Large intestine (tissue), 3 donors: ENCODE data around the gene TAF1B. TPM values are rescaled to one million over a fixed set of nuclear protein-coding genes. Genes with fewer than 3 reads are reported as not detected.
"Not testable (repeated sequence)": the region's sequence is repeated elsewhere in the genome, so short reads cannot be mapped to it uniquely, and the experiment has no call there.

Experiments used
- DNase-seq, 2 donors: peaks; one replicate each; pipeline versions ENCODE4 v3.0.0 to v3.0.0-alpha.2; 2013
- H3K27ac ChIP-seq: one replicate; pipeline ENCODE4 v1.5.1; 2013; ENCODE audit warnings: low read length
- H3K27me3 ChIP-seq: 2 replicates; pipeline ENCODE4 v1.6.1; 2013; ENCODE audit warnings: low read length; ENCODE audit not compliant: control insufficient read depth, insufficient read depth
- H3K36me3 ChIP-seq: 2 replicates; pipeline ENCODE4 v1.6.1; 2013; ENCODE audit warnings: low read length; ENCODE audit not compliant: control insufficient read depth, insufficient read depth
- H3K4me1 ChIP-seq: one replicate; pipeline ENCODE4 v1.6.1; 2013; ENCODE audit warnings: low read length; ENCODE audit not compliant: control insufficient read depth, insufficient read depth
- H3K4me3 ChIP-seq: one replicate; pipeline ENCODE4 v1.5.1; 2013; ENCODE audit warnings: low read length
- H3K9me3 ChIP-seq: one replicate; pipeline ENCODE4 v1.6.1; 2013; ENCODE audit warnings: mild to moderate bottlenecking, low read depth, low read length, moderate library complexity; ENCODE audit not compliant: control insufficient read depth
- WGBS: methylation state at CpG from one replicate; pipeline ENCODE4 v1.1.5; 2013; ENCODE audit warnings: low lambda C conversion rate; ENCODE audit not compliant: insufficient coverage; 5-methylcytosine and 5-hydroxymethylcytosine counted together
- polyA plus RNA-seq: library from polyadenylated mRNA; unstranded; fragments of 120-200 nt; gene quantifications from one replicate; pipeline ENCODE4 v1.2.1, GENCODE V29; 2013

TAF1B gene
- polyA plus RNA-seq, 1 donor, result 12.0 TPM

DNA sequence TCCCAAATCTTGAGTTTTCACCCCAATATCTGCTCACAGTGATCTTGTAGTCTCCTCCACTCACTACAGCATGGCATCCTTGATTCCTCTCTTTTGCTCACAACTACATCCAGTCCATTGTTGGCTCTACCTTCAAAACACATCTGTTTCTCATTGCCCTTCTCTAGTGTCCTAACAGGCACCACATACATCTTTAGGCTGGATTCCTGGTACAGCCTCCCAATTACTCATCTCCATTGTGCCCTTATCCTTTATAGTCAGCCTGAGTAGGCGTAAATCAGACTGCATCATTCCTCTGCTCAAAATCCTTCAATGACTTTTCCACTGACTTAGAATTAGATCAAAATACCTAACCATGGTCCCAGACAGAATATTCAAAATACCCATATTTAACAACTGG is 10.7 kb upstream of the TAF1B start:
- 100% methylated on average over 1 of the region's 1 CpG for WGBS
- DNase-seq, result no peak

DNA sequence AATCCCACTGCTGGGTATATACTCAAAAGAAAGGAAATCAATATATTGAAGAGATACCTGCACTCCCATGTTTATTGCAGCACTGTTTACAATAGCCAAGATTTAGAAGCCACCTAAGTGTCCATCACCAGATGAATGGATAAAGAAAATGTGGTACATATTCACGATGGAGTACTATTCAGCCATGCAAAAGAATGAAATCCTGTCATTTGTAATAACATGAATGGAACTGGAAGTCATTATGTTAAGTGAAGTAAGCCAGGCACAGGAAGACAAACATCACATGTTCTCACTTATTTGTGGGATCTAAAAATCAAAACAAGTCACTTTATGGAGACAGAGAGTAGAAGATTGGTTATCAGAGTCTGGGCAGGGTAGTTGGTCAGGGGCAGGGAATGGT is 8.2 kb upstream of the TAF1B start:
- H3K4me1 ChIP-seq, H3K27ac ChIP-seq, H3K36me3 ChIP-seq, H3K9me3 ChIP-seq, H3K27me3 ChIP-seq, H3K4me3 ChIP-seq, DNase-seq: not testable (repeated sequence)
- WGBS, result 60% methylated on average over 1 of the region's 1 CpG

More for the DNA sequence above, 10.7 kb upstream of the TAF1B start:
- no peaks in the 10 kb centered on the region for H3K9me3 ChIP-seq
- H3K36me3 ChIP-seq, result no peaks in the 10 kb centered on the region
- H3K4me1 ChIP-seq, result no peaks in the 10 kb centered on the region
- H3K27me3 ChIP-seq, result no peaks in the 10 kb centered on the region
- no peak overlapping the region for H3K27ac ChIP-seq
- H3K4me3 ChIP-seq, result no peak overlapping the region

DNA sequence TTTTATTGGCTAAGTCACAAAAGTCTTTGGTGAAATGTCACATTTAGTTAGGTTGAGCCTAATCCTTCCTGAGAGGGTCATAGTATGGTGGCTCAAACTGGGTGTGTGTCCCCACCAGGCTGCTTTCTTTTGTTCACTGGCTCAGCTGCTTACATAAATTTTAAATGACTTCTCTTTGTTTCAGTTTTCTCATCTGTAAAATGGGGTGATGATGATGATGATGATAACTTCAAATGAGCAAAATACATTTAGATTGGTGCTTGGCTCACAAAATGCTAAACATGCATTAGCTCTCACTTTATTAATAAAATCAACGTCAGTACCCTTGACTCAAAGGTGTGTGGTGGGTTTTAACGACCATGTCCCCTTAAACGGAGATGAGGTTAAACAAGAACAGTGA is 7.2 kb upstream of the TAF1B start:
- no CpG with 5 or more reads among the region's 3 CpGs for WGBS
- Histone ChIP-seq H3K9me3 (no peaks in the 10 kb centered on the region), H3K27ac (no peak overlapping the region), H3K4me1 (no peaks in the 10 kb centered on the region), H3K36me3 (no peaks in the 10 kb centered on the region), H3K4me3 (no peak overlapping the region), H3K27me3 (no peaks in the 10 kb centered on the region)
- no peak for DNase-seq

DNA sequence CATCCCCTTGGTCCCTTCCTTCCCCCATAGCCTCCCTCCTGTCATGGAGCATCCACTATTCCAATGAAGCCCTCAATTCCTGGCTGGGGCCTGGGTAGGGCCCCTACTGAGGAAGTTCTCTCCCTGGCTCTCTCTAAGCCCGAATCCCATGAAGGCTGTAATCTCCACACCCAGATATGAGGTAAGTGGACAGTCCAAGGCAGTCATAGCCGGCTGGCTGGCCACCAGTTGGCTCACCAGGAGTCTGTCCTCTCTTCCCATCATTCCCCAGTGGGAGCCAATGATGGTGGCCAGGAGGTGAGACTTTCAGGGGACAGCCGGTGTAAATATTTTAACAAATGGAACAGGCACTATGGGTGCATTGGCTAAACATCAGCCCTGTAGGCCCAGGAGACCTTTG is 6.8 kb upstream of the TAF1B start:
- Histone ChIP-seq H3K9me3 (no peaks in the 10 kb centered on the region), H3K4me1 (no peaks in the 10 kb centered on the region), H3K4me3 (no peak overlapping the region), H3K36me3 (no peaks in the 10 kb centered on the region), H3K27me3 (no peaks in the 10 kb centered on the region), H3K27ac (no peak overlapping the region)
- DNase-seq, result no peak
- no CpG with 5 or more reads among the region's 3 CpGs for WGBS

DNA sequence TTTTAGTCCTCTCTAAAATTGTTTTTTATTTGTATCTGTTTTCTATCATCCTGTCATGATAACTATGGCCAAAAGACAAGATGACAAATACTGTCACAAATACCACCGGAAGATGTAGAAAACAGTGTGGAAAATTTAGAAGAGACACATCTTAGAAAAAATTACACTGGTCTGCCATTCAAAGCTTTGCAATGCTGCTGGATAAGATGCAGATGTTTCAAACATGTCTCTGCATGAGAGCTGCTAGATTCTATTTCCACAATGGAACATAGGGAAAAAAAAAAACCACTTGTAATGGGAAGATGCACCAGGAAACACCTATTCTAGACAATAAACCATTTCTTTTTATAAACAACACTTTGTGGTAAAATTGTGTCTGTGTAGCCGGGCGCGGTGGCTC is 5.8 kb upstream of the TAF1B start:
- H3K4me1 ChIP-seq, result no peaks in the 10 kb centered on the region
- H3K27me3 ChIP-seq, result no peaks in the 10 kb centered on the region
- H3K9me3 ChIP-seq, result no peaks in the 10 kb centered on the region
- no peak overlapping the region for H3K4me3 ChIP-seq
- no peaks in the 10 kb centered on the region for H3K36me3 ChIP-seq
- no peak overlapping the region for H3K27ac ChIP-seq
- no peak for DNase-seq
- 100% methylated on average over 1 of the region's 4 CpGs for WGBS

DNA sequence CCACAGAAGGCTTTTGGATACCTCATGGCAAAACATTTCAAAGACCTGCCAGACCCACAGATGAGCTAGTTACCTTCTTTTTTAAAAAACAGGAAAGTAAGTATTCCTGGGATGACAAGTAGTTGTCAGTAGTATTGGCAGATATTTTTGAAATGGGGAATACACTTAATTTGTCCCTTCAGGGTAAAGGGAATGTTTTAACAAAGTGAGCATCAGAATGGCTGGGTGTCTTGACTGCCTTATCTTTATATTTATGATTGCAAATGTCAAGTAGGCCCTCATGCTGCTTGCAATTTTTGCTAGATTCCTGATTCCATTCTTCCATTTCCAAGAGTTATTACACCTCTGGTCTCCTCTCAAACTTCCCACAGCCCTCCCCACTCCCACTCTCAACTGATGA is 4.9 kb upstream of the TAF1B start:
- H3K27ac ChIP-seq, result no peak overlapping the region
- no peaks in the 10 kb centered on the region for H3K9me3 ChIP-seq
- no peaks in the 10 kb centered on the region for H3K27me3 ChIP-seq
- H3K4me3 ChIP-seq, result no peak overlapping the region
- H3K4me1 ChIP-seq, result no peaks in the 10 kb centered on the region
- no peaks in the 10 kb centered on the region for H3K36me3 ChIP-seq
- DNase-seq, result no peak

DNA sequence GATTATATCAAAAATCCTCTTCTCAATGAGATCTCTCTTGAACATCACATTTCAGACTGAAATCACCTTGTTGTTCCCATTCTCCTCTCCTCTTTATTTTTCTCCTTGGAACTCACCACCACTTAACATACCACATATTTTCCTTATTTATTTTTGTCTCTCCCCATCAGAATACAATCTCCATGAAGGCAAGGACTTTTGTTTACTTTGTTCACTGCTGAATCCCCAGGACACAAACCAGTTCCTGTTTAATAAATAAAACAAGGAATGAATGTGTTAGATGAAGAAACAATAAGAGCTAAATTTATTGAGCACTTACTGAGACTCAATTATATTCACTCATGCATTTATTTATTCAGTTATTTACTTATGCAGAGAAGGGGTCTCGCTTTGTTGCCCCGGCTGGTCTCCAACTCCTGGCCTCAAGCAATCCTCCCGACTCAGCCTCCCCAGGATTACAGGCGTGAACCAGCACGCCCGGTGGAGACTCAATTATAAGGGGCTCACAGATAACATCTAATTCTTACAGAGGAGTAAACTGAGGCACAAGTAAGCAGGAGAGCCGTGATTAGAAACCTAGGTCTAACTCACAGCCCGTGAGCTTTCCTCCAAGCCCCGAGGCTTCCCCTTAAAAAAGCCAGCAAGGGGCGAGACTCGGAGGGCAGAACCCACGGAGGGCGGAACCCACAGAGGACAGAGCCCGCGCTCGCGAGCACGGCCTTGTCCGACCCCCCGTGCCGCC is 616 bp upstream of the TAF1B start:
- DNase-seq, result no peak
- Histone ChIP-seq H3K4me1 (peaks cover 3% of the 10 kb centered on the region), H3K36me3 (peaks cover 5% of the 10 kb centered on the region), H3K9me3 (no peaks in the 10 kb centered on the region), H3K27ac (peak overlapping the region; percentile 85), H3K4me3 (peak overlapping the region; percentile 89), H3K27me3 (no peaks in the 10 kb centered on the region)
- 71% methylated on average over 3 of the region's 21 CpGs for WGBS

DNA sequence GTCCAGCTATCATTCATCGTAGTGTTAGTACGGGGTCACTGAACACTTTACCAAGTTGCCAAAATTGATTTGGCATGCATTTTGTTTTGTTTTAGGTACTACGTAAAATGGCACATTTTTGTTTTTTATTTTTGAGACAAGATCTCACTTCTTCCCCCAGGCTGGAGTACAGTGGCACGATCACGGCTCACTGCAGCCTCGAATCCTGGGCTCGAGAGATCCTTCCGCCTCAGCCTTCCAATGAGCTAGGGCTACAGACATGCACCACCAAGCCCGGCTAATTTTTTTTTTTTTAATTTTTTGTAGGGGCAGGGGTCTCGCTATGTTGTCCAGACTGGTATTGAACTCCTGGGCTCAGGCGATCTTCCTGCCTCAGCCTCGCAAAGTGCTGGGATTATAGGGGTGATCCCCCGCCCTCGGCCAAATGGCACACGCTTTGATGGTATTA is 786 bp downstream of the TAF1B start:
- peaks cover 5% of the 10 kb centered on the region for H3K36me3 ChIP-seq
- H3K27ac ChIP-seq, result peak overlapping the region; percentile 85
- no peak for DNase-seq
- H3K4me1 ChIP-seq, result peaks cover 3% of the 10 kb centered on the region
- H3K27me3 ChIP-seq, result no peaks in the 10 kb centered on the region
- WGBS, result 76% methylated on average over 3 of the region's 15 CpGs
- H3K9me3 ChIP-seq, result no peaks in the 10 kb centered on the region
- H3K4me3 ChIP-seq, result peak overlapping the region; percentile 89

DNA sequence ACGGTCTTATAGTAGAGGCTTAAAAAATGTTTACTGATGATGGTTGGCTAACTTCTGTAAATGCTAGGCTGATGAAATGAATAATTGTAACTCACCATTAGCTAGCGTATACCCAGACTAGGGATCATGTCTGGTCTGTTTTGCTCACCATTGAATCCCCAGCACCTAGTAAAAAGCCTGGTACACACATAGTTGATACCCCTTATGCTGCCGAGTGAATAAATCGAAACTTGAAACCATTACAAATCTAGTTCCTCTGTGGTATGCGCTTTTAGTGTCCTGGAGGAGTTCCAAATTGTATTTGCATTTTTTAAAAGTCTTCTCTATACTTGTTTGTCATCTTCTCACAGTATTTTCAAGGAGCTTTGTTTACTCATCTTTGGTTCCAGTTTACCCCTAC is 1.3 kb downstream of the TAF1B start:
- no peak for DNase-seq
- WGBS, result 67% methylated on average over 1 of the region's 5 CpGs

DNA sequence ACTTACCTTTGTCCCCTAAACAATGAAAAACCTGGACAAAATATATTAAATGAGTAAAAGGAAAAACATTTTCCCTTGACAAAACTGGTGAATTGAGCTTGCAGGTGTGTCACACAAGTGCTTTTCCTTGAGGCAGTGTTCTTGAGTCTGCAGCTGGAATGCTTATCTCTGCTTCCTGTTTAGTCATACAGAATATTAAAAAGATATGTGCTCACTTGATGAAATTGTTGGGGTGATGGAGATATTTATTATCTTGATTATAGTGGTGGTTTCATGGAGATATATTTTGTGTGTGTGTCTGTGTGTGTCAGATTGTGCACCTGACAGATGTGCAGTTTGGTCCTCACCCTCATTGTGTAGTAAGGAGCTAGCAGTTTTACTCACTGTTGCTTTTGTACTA is 3.3 kb downstream of the TAF1B start:
- Histone ChIP-seq H3K36me3 (peaks cover 15% of the 10 kb centered on the region), H3K27me3 (no peaks in the 10 kb centered on the region), H3K9me3 (no peaks in the 10 kb centered on the region), H3K4me3 (no peak overlapping the region), H3K27ac (no peak overlapping the region), H3K4me1 (peaks cover 3% of the 10 kb centered on the region)
- no peak for DNase-seq

More for the DNA sequence above, 1.3 kb downstream of the TAF1B start:
- Histone ChIP-seq H3K36me3 (peaks cover 5% of the 10 kb centered on the region), H3K9me3 (no peaks in the 10 kb centered on the region), H3K27ac (no peak overlapping the region), H3K4me3 (no peak overlapping the region), H3K27me3 (no peaks in the 10 kb centered on the region), H3K4me1 (peaks cover 3% of the 10 kb centered on the region)

DNA sequence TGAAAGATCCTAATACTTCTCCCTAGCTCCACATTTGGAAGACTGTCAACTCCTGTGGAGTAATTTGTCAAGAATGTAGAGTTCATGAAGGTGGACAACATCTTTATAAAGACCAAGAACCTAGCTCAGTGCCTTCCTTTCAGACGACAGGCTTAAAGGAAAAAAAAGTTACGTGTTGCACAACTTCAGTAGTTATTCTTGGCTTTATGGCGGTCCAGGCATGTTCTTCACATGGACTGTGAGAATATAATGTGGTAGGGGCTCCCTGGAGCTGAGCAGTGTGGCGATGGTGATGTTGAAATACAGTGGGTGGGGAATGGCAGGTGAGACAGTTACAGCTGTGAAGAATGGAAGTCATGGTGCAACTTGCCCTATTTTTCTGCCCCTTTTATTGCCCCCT is 3.9 kb downstream of the TAF1B start:
- Histone ChIP-seq H3K27me3 (no peaks in the 10 kb centered on the region), H3K27ac (no peak overlapping the region), H3K9me3 (no peaks in the 10 kb centered on the region), H3K36me3 (peaks cover 18% of the 10 kb centered on the region), H3K4me1 (peaks cover 3% of the 10 kb centered on the region), H3K4me3 (no peak overlapping the region)
- WGBS, result 63% methylated on average over 2 of the region's 4 CpGs
- peak; percentile 57 for DNase-seq
